K562 (cell line): Measurements from ENCODE around the gene CD248. TPM values are rescaled to one million over a fixed set of nuclear protein-coding genes. Genes with fewer than 3 reads are reported as not detected.

Experiments used
- ATAC-seq: fragments of 200-7000 bp; cut with Tn5 transposase; 3 replicates; pipeline ENCODE4 v1.9.1; 2020; ENCODE audit warnings: moderate library complexity
- BruUV-seq: library from RNA; stranded (reverse); fragments of 400-500 nt; replicated peaks from 2 replicates; lab custom pipeline; 2021; lab: Mats Ljungman, UMichigan
- CTCF ChIA-PET: fragments of 300-600 bp; formaldehyde crosslinking; extraction: SDS; loops from one replicate; lab custom pipeline; 2021; ENCODE audit warnings: low intra/inter-chr PET ratio; lab: Yijun Ruan, JAX
- POLR2A ChIA-PET: fragments of 300-600, 350-650 bp; sonication (Branson Sonifier 250); formaldehyde crosslinking; extraction: SDS; loops from one replicate; lab custom pipeline; 2021; ENCODE audit warnings: antibody characterized with exemption, inconsistent platforms; lab: Yijun Ruan, JAX
- DNase-seq, 4 experiments: peaks; one replicate each; pipeline versions ENCODE4 v3.0.0 to v3.0.0-alpha.2; 2011 to 2018; ENCODE audit warnings: low spot score in 3 of 4, mixed read lengths in 3 of 4; ENCODE audit errors: extremely low read depth in 1 of 4
- FAIRE-seq: peaks from 2 replicates; lab custom pipeline; 2011; peaks lifted over from hg19 to GRCh38; lab: Jason Lieb, UNC
- H2AFZ ChIP-seq: 2 replicates; pipeline ENCODE4 v1.6.0; 2011; ENCODE audit warnings: low read depth, low read length, control low read depth, inconsistent platforms
- H3K27ac ChIP-seq: fragments of 200-600 bp; 3 replicates; pipeline ENCODE4 v1.8.0; 2011; ENCODE audit warnings: low read depth, mild to moderate bottlenecking, control low read depth, inconsistent platforms, low read length, moderate library complexity, mixed read lengths; ENCODE audit errors: extremely low read depth
- H3K27me3 ChIP-seq, 2 experiments: fragments of 300-600 bp in 1 of 2; 2 replicates in 1 of 2; 3 replicates in 1 of 2; pipeline versions ENCODE4 v1.6.0 to v1.8.0; 2011; ENCODE audit warnings: inconsistent platforms in 2 of 2, low read length in 2 of 2, mild to moderate bottlenecking in 1 of 2, mixed read lengths in 1 of 2, moderate library complexity in 1 of 2; ENCODE audit not compliant: control insufficient read depth in 2 of 2, insufficient read depth in 2 of 2
- H3K36me3 ChIP-seq: fragments of 300-600 bp; 3 replicates; pipeline ENCODE4 v1.8.0; 2011; ENCODE audit warnings: mild to moderate bottlenecking, low read length, inconsistent platforms; ENCODE audit not compliant: control insufficient read depth, insufficient read depth
- H3K4me1 ChIP-seq, 2 experiments: fragments of 200-600 bp in 1 of 2; replicated peaks in 1 of 2; 2 replicates in 1 of 2; 3 replicates in 1 of 2; pipeline versions ENCODE4 v1.5.1 to v1.8.0; 2011; ENCODE audit warnings: inconsistent platforms in 2 of 2, low read length in 2 of 2, mild to moderate bottlenecking in 1 of 2, mixed read lengths in 1 of 2, moderate library complexity in 1 of 2; ENCODE audit not compliant: control insufficient read depth in 2 of 2, insufficient read depth in 2 of 2
- H3K4me2 ChIP-seq: 2 replicates; pipeline ENCODE4 v1.6.1; 2011; ENCODE audit warnings: low read length, control low read depth, inconsistent platforms, mixed read lengths; ENCODE audit not compliant: insufficient read depth
- H3K4me3 ChIP-seq: fragments of 200-600 bp; sonication (generic), shearing (Covaris generic); 2 replicates; pipeline ENCODE4 v1.5.1; 2016; ENCODE audit warnings: control low read depth, inconsistent platforms
- H3K79me2 ChIP-seq: fragments of 200-600 bp; 3 replicates; pipeline ENCODE4 v1.8.0; 2011; ENCODE audit warnings: low read length, inconsistent platforms; ENCODE audit not compliant: control insufficient read depth, insufficient read depth
- H3K9ac ChIP-seq, 2 experiments: 2 replicates each; pipeline versions ENCODE4 v1.6.0 to v1.6.1; 2011; ENCODE audit warnings: low read depth in 2 of 2, low read length in 2 of 2, control low read depth in 1 of 2, inconsistent platforms in 1 of 2, mild to moderate bottlenecking in 1 of 2, mixed read lengths in 1 of 2; ENCODE audit not compliant: insufficient read depth in 1 of 2
- H3K9me1 ChIP-seq: one replicate; pipeline ENCODE4 v1.6.0; 2011; ENCODE audit warnings: inconsistent platforms, mild to moderate bottlenecking, low read length, moderate library complexity; ENCODE audit not compliant: control insufficient read depth, insufficient read depth
- H3K9me3 ChIP-seq: replicated peaks from 2 replicates; pipeline ENCODE4 v1.5.1; 2011; ENCODE audit warnings: low read depth, low read length, inconsistent platforms; ENCODE audit not compliant: control insufficient read depth, insufficient read depth
- H4K20me1 ChIP-seq: replicated peaks from 2 replicates; pipeline ENCODE4 v1.6.1; 2011; ENCODE audit warnings: low read length, inconsistent platforms, mixed read lengths; ENCODE audit not compliant: control insufficient read depth, insufficient read depth
- BCOR ChIP-seq: fragments of 450-650 bp; IDR thresholded peaks from 2 replicates; pipeline ENCODE4 v1.6.1; 2016
- KDM1A ChIP-seq, 2 experiments: fragments of 450-650 bp; IDR thresholded peaks; 2 replicates each; pipeline ENCODE4 v1.6.1; 2016; ENCODE audit warnings: mild to moderate bottlenecking in 2 of 2
- MECOM ChIP-seq: fragments of 250-450 bp; sonication (Bioruptor Pico); IDR thresholded peaks from 2 replicates; pipeline ENCODE4 v1.8.0; 2022; ENCODE audit warnings: inconsistent platforms
- NCOA4 ChIP-seq: fragments of 450-650 bp; IDR thresholded peaks from 2 replicates; pipeline ENCODE4 v1.6.1; 2018; ENCODE audit warnings: mild to moderate bottlenecking; ENCODE audit not compliant: partially characterized antibody
- RCOR1 ChIP-seq, 2 experiments: IDR thresholded peaks; 2 replicates each; pipeline ENCODE4 v1.6.1; 2012; ENCODE audit warnings: low read depth in 2 of 2, low read length in 2 of 2, borderline replicate concordance in 1 of 2, improper control_type of control experiment in 1 of 2
- SPI1 ChIP-seq: IDR thresholded peaks from 2 replicates; pipeline ENCODE4 v1.6.1; 2011; ENCODE audit warnings: low read depth, low read length, control low read depth, borderline replicate concordance
- TAL1 ChIP-seq: fragments of 450-650 bp; IDR thresholded peaks from 2 replicates; pipeline ENCODE4 v1.6.1; 2016; ENCODE audit warnings: mild to moderate bottlenecking
- WGBS: fragments of 100-300 bp; shearing (Covaris generic); methylation state at CpG from one replicate; pipeline ENCODE4 v1.1.6; 2016; ENCODE audit warnings: low coverage, mixed read lengths; ENCODE audit not compliant: insufficient coverage; ENCODE audit errors: missing lambda C conversion rate; 5-methylcytosine and 5-hydroxymethylcytosine counted together
- in situ Hi-C: fragments of 300-500 bp; cut with MboI; formaldehyde crosslinking; loops from 4 replicates; pipeline ENCODE4 v1.15.0; 2018; ENCODE audit warnings: inconsistent platforms, mixed read lengths
- intact Hi-C: fragments of 100-400 bp; cut with micrococcal nuclease; formaldehyde crosslinking; loops from 2 replicates; pipeline ENCODE4 v1.14.2; 2022
- polyA plus RNA-seq, 8 experiments: library from polyadenylated mRNA; depleted of rRNA in 4 of 8; stranded (reverse) in 5 of 8; unstranded in 3 of 8; fragments of >200 nt; fragmentation: Nextera tagmentation in 2 of 8; fragmentation: Illumina TruSeq in 1 of 8; extraction: Ambion mirVana in 2 of 8; extraction: Trizol in 1 of 8; gene quantifications; 2 replicates each; pipeline versions ENCODE4 v1.2.1 to v1.2.3, GENCODE V29; 2011 to 2014; ENCODE audit warnings: inconsistent platforms in 1 of 8, missing spikeins in 1 of 8
- total RNA-seq, 7 experiments: library from RNA; depleted of rRNA in 6 of 7; stranded (reverse); fragments of >200 nt in 6 of 7; fragmentation: Illumina TruSeq in 2 of 7; extraction: Trizol in 2 of 7; gene quantifications; 2 replicates each; pipeline versions ENCODE4 v1.2.1 to v1.2.3, GENCODE V29; 2011 to 2021; ENCODE audit warnings: low replicate concordance in 1 of 7
- TF ChIP-seq, protein P1 (sequence below): fragments of 250-450 bp; sonication (Bioruptor Pico); IDR thresholded peaks from 2 replicates; pipeline ENCODE4 v1.4.0; 2020; ENCODE audit warnings: mild to moderate bottlenecking, moderate library complexity, borderline replicate concordance
- TF ChIP-seq, protein P2 (sequence below): sonication (generic); formaldehyde crosslinking; IDR thresholded peaks from 2 replicates; pipeline ENCODE4 v1.8.0; 2022; ENCODE audit warnings: mild to moderate bottlenecking, missing genetic modification reagents
- TF ChIP-seq, protein P3 (sequence below): sonication (generic); formaldehyde crosslinking; IDR thresholded peaks from 2 replicates; pipeline ENCODE4 v1.8.0; 2022; ENCODE audit warnings: missing genetic modification reagents, mild to moderate bottlenecking, moderate library complexity, borderline replicate concordance
- TF ChIP-seq, protein P4 (sequence below): fragments of 250-450 bp; sonication (Bioruptor Pico); IDR thresholded peaks from 2 replicates; pipeline ENCODE4 v1.9.0; 2021; ENCODE audit warnings: mild to moderate bottlenecking, inconsistent platforms
- TF ChIP-seq, protein P5 (sequence below): IDR thresholded peaks from 2 replicates; pipeline ENCODE4 v1.6.1; 2011; ENCODE audit warnings: borderline replicate concordance, low read depth, mild to moderate bottlenecking, moderate library complexity, low read length; ENCODE audit not compliant: insufficient read depth, poor library complexity, severe bottlenecking

CD248 gene
- total and polyA plus RNA-seq, 9 of the 15 experiments (the other 6 are each of a cell fraction or from before 2014, with no cell fraction given), result 0.09 TPM; not detected in 8

DNA sequence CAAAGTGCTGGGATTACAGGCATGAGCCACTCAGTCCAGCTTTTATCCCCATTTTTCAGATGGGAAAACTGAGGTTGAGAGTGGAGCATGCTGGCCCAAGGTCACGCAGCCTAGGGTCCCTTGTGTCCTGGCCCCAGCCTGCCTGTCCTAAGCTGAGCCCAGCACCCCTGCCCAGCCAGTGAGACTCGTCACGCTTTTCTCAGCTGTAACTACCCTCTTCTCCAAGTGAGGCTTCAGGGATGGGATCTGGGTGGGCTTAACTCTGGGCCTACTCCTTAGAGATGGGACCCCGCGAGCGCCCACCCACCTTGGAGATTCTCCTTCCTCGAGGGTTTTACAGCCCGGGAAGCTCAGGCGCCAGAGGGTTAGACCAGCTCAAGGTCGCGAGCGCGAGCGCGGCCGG lies 25.5 kb downstream of the CD248 start:
- Histone ChIP-seq H3K4me3 (no peak overlapping the region), H4K20me1 (0 out of 2 replicates have a peak, but pooled peaks cover 5% of the 10 kb centered on the region), H3K4me2 (no peak overlapping the region), H3K27ac (no peak overlapping the region), H3K36me3 (peaks cover 14% of the 10 kb centered on the region; the same call in 2 of the 3 replicates), H3K4me1 (peaks cover 19 to 63% of the 10 kb centered on the region in 2 experiments), H2AFZ (no peak overlapping the region), H3K79me2 (peaks cover 21% of the 10 kb centered on the region), H3K9ac (no peak overlapping the region), H3K27me3 (no peaks in the 10 kb centered on the region), H3K9me1 (no peaks in the 10 kb centered on the region), H3K9me3 (no peaks in the 10 kb centered on the region)
- no peak for FAIRE-seq
- ATAC-seq, result no peak
- in situ Hi-C loops (no loop called here), intact Hi-C loops (no loop called here)
- DNase-seq, result no peak
- BruUV-seq, result no TSS peak
- 88% methylated on average over 13 of the region's 16 CpGs for WGBS
- ChIA-PET POLR2A (interaction anchor here (1.1 kb wide), 1 partner anchor 24 kb away, joined by 4 read pairs; no protein-coding TSS in a partner anchor), CTCF (no interaction called here)
- TF ChIP-seq, protein P1, sequence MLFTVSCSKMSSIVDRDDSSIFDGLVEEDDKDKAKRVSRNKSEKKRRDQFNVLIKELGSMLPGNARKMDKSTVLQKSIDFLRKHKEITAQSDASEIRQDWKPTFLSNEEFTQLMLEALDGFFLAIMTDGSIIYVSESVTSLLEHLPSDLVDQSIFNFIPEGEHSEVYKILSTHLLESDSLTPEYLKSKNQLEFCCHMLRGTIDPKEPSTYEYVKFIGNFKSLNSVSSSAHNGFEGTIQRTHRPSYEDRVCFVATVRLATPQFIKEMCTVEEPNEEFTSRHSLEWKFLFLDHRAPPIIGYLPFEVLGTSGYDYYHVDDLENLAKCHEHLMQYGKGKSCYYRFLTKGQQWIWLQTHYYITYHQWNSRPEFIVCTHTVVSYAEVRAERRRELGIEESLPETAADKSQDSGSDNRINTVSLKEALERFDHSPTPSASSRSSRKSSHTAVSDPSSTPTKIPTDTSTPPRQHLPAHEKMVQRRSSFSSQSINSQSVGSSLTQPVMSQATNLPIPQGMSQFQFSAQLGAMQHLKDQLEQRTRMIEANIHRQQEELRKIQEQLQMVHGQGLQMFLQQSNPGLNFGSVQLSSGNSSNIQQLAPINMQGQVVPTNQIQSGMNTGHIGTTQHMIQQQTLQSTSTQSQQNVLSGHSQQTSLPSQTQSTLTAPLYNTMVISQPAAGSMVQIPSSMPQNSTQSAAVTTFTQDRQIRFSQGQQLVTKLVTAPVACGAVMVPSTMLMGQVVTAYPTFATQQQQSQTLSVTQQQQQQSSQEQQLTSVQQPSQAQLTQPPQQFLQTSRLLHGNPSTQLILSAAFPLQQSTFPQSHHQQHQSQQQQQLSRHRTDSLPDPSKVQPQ (CRISPR knock-in tag), result no peak
- TF ChIP-seq BCOR, result peak; percentile 42; the same call in 1 of the 2 replicates
- TF ChIP-seq, protein P2, sequence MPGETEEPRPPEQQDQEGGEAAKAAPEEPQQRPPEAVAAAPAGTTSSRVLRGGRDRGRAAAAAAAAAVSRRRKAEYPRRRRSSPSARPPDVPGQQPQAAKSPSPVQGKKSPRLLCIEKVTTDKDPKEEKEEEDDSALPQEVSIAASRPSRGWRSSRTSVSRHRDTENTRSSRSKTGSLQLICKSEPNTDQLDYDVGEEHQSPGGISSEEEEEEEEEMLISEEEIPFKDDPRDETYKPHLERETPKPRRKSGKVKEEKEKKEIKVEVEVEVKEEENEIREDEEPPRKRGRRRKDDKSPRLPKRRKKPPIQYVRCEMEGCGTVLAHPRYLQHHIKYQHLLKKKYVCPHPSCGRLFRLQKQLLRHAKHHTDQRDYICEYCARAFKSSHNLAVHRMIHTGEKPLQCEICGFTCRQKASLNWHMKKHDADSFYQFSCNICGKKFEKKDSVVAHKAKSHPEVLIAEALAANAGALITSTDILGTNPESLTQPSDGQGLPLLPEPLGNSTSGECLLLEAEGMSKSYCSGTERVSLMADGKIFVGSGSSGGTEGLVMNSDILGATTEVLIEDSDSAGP (CRISPR knock-in tag), result no peak
- TF ChIP-seq, protein P3, sequence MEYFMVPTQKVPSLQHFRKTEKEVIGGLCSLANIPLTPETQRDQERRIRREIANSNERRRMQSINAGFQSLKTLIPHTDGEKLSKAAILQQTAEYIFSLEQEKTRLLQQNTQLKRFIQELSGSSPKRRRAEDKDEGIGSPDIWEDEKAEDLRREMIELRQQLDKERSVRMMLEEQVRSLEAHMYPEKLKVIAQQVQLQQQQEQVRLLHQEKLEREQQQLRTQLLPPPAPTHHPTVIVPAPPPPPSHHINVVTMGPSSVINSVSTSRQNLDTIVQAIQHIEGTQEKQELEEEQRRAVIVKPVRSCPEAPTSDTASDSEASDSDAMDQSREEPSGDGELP (CRISPR knock-in tag), result no peak
- TF ChIP-seq MECOM (CRISPR knock-in tag), result no peak
- no peak for TF ChIP-seq NCOA4
- TF ChIP-seq SPI1, result no peak
- TF ChIP-seq TAL1, result no peak
- TF ChIP-seq, protein P4, sequence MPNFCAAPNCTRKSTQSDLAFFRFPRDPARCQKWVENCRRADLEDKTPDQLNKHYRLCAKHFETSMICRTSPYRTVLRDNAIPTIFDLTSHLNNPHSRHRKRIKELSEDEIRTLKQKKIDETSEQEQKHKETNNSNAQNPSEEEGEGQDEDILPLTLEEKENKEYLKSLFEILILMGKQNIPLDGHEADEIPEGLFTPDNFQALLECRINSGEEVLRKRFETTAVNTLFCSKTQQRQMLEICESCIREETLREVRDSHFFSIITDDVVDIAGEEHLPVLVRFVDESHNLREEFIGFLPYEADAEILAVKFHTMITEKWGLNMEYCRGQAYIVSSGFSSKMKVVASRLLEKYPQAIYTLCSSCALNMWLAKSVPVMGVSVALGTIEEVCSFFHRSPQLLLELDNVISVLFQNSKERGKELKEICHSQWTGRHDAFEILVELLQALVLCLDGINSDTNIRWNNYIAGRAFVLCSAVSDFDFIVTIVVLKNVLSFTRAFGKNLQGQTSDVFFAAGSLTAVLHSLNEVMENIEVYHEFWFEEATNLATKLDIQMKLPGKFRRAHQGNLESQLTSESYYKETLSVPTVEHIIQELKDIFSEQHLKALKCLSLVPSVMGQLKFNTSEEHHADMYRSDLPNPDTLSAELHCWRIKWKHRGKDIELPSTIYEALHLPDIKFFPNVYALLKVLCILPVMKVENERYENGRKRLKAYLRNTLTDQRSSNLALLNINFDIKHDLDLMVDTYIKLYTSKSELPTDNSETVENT (CRISPR knock-in tag), result no peak
- TF ChIP-seq, protein P5, sequence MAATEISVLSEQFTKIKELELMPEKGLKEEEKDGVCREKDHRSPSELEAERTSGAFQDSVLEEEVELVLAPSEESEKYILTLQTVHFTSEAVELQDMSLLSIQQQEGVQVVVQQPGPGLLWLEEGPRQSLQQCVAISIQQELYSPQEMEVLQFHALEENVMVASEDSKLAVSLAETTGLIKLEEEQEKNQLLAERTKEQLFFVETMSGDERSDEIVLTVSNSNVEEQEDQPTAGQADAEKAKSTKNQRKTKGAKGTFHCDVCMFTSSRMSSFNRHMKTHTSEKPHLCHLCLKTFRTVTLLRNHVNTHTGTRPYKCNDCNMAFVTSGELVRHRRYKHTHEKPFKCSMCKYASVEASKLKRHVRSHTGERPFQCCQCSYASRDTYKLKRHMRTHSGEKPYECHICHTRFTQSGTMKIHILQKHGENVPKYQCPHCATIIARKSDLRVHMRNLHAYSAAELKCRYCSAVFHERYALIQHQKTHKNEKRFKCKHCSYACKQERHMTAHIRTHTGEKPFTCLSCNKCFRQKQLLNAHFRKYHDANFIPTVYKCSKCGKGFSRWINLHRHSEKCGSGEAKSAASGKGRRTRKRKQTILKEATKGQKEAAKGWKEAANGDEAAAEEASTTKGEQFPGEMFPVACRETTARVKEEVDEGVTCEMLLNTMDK, result no peak
- TF ChIP-seq KDM1A (IDR thresholded peaks at IDR 0.05), result peak in 1 of 2 experiments; percentile 37; a peak in 1 of 4 replicates
- no peak for TF ChIP-seq RCOR1 (IDR thresholded peaks at IDR 0.05; ENCODE audit: borderline replicate concordance in 1 of 2, low read depth in 2 of 2, low read length in 2 of 2)
